Hippocampal formation (tissue), 2 donors: ENCODE measurements around the gene DUSP22.
"Not testable (repeated sequence)": the region's sequence is repeated elsewhere in the genome, so short reads cannot be mapped to it uniquely, and the experiment has no call there.

Experiments used
- DNase-seq, 2 donors: peaks; one replicate each; lab custom pipeline; 2025; lab: John Stamatoyannopoulos, UW

DUSP22 gene

GRCh38 chr6:324116-324728, 31.9 kb downstream of the DUSP22 start:
- no peak for DNase-seq

GRCh38 chr6:324729-325125, 32.4 kb downstream of the DUSP22 start:
- DNase-seq = no peak

- DNase-seq = not testable (repeated sequence)
These were observed 33.0 kb downstream of the DUSP22 start for GRCh38 chr6:325161-325860.

- not testable (repeated sequence) for DNase-seq
These were observed 33.8 kb downstream of the DUSP22 start for GRCh38 chr6:326066-326465.

DNA sequence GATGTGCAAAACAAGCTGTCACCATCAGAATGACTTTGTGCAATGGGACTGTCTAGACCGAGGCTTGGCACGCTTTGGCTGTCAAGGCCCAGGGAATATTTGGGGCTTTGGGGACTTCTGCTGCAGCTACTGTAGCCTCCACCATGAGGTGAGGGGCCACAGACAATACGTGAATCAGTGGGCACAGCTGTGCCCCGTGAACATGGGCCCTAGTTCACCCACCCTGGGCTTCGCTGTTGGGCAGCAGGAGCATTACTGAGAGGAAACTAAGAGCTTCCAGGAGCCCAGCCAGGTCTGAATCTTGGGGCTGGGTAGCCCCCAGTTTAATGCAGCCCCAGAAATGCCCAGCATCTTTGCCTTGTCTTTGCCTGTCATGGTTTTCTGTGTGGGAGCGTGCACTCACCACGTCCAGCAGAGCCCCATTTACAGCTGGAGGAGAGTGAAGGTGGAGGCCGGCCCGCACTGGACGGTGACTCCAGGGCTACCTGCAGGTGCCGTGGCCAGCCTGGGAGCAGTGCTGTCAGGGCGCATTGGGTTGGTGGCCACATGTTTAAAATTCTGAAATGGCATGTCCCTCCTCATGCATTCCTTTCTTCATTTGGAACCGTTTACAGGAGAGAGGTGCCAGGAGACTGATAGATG, 34.7 kb downstream of the DUSP22 start:
- DNase-seq = no peak

DNA sequence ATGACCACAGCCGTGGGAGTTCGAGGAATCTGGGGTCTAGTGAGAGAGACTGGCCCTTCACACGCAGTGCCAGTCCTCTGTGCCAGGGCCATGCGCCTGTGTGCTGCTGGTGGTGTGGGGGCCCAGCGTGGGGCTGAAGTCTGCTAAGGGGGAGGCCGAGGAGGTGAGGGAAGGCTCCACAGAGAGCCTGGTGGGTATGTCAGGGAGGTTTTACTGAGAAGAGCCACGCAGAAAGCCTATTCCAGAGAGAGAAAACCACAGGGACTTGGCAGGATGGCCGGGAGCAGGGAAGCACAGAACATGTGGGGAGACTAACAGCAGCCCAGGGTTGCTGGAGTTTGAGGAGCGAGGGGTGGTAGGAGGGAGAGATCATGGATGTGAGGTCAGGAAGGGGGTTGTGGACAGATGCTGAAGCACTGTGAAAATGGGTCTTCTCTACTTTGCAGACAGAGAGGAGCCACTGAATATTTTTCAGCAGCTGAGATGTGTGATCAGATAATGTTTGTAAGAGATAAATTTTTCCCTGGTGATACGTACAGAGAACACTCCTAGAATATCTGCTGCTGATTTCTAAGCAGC, 35.3 kb downstream of the DUSP22 start:
- no peak for DNase-seq

DNA sequence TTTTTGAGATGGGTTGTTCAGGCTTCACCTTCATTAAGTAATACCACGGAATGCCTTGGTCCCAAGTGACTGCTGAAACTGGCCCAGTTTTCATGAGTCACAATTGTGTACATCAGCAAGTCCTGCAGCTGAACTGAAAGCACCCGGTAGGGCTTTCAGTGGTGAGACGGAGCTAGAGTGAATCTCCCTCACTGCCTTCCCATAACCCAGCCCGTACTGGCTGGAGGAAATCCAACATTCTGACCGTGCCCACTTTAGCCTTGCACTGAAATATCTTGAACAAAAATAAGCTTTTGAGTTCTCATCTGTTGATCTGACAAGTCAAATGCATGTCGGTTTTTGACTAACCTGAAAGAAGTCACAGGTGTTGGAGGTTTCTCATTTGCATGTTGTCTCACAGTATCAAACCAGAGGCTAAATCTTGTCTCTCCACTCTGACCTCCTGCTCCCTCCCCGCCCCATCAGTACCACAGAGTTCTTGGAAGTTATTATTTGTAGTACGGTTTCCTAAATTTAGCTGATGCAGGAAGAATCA, 35.9 kb downstream of the DUSP22 start:
- no peak for DNase-seq

DNA sequence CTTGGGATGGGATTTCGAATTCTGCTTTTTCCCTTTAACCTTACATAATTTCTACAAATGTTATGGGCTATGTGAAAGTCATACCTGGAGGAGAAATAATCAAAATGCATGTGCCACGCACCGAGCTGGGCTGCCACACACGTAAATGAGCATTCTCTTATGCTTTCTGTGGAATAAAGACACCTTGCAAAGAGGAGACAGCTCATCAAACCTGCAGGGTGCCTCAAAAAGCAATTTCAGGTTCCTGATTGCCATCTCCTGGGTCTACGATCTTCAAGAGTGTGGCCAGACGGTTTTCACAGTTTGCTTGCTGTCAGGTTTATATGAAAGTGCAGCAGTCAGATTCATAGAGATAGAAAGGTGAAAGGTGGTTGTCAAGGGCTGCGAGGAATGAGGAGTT, 36.6 kb downstream of the DUSP22 start:
- DNase-seq = no peak

- no peak for DNase-seq
These were observed 37.8 kb downstream of the DUSP22 start for GRCh38 chr6:329888-330691.

DNA sequence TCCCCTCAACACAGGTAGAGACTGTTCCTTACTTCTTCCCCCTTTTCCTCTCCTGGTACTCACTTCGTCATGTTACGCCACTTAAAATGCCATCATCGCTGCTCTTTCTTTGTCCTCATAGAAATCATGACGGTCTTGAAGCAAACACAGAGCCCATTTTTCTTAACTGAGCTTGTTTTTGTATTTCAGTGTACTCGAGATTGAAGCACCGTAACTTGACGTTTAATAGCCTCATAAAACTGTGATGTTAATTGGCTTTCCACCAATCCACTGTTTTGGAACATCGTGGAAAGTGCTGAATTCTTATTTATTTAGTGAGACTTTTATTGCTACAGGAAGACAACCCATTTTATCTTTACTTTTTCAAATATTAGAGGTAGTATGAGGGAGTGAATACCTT, 38.7 kb downstream of the DUSP22 start:
- DNase-seq = no peak

DNA sequence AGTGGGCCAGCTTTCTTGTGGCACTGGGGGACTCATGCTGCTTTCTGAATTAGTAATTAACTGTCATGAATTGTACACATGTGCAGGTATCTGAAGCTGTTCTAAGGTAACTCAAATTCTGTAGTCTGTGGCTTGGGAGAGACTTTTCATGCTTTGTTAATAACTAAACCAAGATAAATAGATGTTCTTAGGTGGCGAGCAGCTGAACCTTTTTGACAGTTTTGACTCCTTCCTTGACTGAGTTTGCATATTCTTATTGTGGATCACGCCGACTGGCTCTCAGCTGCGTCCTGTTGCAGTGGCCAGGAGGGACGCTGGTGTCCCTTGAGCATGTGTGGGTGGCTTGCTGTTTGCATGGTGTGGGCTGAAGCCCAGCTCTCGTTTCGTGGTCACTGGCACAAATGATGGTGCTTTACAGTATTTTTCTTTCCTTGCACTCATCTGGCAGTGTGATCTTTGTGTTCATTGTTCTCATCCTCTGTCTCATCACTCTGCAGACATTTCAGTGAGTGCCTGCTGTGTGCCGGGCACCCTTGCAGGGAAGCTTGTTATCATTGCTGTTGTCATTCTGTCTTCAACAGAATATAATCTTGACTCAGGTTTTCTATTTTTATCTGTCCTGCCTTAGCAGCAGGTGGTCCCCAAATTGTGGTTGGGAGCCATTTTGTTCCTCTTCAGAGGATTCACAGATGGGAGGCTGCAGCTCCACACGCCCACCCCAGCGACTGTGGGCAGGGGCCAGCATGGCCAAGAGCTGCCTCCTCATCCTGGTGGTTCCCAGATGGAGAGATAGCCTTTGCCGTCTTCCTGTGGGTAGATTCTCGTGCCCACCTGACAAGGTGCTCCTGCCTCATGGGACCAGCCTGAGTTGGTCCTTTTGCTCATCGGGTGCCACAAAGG, 39.6 kb downstream of the DUSP22 start:
- no peak for DNase-seq

GRCh38 chr6:332671-333070, 40.4 kb downstream of the DUSP22 start:
- no peak for DNase-seq

GRCh38 chr6:333379-334002, 41.2 kb downstream of the DUSP22 start:
- DNase-seq = no peak

GRCh38 chr6:334536-335510, 42.5 kb downstream of the DUSP22 start:
- DNase-seq = no peak

- no peak for DNase-seq
These were observed 43.3 kb downstream of the DUSP22 start for GRCh38 chr6:335572-335971.

DNA sequence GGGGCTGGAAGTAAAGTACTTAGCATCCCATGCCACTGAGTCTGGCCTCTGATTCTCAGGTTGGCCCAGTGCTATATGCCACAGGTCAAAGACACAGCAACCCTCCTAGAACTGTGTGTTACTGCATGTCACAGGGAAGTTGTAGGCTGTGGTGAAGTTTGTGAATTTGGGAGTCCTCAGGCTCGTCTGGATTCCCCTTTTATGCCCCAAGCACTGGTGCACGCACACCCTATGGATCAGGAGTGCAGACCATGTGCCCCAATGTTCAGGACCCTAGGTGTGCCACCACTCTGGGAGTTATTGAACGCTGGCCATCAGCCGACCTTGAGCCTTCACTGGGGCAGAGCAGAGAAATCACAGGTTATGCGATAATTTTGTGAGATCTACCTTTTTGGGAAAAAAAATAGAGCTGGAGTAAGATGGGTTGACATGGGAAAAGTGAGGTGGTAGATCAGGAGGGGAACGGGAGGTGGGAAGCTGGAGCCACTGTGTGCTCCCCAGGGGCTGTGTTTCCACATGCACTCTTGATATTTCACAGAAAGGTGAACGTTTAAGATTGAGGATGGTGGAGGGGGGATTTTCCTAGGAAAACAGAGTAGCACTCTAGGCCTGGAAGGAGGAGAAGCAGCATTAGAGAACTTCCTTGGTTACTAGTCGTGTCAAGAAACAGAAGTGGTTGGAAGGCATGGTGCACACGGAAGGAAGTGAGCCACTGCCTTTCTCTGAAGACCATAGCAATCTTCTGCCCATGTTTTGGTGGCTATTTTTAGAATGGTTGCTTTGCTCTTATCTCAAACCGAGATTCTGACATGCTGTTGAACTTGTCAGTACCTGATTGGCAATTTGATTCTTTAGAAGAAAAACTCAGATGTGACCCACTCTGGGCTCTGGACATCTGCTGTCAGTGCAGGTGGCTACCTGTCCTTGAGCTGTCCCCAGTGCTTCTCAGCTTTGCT, 44.1 kb downstream of the DUSP22 start:
- DNase-seq = no peak

GRCh38 chr6:337805-338368, 45.6 kb downstream of the DUSP22 start:
- no peak for DNase-seq

DNA sequence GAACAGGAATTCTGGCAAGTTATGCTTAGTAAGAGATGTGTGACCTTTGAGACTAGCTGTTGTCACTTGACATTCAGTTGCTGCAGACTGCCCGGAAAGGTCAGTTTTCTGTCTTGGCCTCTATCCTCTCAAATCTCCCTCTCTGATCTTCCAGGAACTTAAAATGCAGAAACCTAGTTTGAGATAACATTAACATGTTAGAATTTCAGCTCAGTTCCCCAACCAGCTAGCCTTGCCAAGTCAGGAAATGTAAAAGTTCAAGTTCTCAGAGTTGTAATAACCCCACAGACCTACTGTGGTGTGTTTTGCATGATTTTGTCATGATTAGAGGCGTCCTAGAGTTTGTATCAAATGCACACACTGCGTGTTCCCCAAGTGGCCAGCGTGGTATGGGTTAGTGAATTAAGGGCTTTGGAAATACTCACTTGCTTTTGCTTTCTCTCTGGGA, 46.6 kb downstream of the DUSP22 start:
- DNase-seq = no peak
